ENCODE data around the gene OSBPL1A.

Gene OSBPL1A

GRCh38 chr18:24263050-24263449 is 134.6 kb downstream of the OSBPL1A start:
- DNase-seq: no peak

DNA sequence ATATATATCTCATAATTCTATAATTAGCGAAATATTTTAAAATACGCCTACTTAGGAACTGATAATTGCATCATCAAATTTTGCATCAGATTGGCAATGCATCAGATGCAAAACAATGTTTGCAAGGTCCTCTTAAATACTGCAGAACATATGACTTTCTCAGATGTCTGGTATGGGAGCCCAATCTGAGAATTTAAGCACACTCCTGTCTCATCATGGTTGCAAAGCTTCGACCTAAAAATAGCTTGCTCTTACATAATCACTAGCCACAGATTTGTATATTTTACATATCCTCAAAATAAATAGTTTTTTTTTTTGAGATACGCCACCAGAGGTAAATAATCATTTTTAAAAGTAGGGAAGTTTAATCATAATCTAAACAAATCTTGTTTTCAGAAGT is 135.5 kb downstream of the OSBPL1A start:
- no peak for DNase-seq

- no peak for DNase-seq
Observed at GRCh38 chr18:24259869-24260641, 137.6 kb downstream of the OSBPL1A start.

DNA sequence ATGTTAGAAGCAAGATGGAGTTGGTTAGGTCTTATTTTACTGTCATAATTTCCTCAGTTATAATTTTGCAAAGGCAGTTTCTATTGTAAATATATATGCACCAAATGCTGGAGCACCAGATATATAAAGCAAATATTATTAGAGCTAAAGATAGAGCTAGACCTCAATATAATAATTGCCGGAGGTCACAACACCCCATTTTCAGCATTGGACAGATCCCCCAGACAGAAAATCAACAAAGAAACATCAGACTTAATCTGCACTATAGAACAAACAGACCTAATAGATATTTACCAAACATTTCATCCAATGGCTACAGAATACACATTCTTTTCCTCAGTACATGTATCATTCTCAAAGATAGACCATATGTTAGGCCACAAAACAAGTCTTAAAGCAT is 143.6 kb downstream of the OSBPL1A start:
- DNase-seq: no peak

- no peak for DNase-seq
Observed at GRCh38 chr18:24249716-24250115, 147.9 kb downstream of the OSBPL1A start.

- no peak for DNase-seq
Observed at GRCh38 chr18:24248359-24248758, 149.3 kb downstream of the OSBPL1A start.

- no peak for DNase-seq
Observed at GRCh38 chr18:24246143-24246542, 151.5 kb downstream of the OSBPL1A start.

DNA sequence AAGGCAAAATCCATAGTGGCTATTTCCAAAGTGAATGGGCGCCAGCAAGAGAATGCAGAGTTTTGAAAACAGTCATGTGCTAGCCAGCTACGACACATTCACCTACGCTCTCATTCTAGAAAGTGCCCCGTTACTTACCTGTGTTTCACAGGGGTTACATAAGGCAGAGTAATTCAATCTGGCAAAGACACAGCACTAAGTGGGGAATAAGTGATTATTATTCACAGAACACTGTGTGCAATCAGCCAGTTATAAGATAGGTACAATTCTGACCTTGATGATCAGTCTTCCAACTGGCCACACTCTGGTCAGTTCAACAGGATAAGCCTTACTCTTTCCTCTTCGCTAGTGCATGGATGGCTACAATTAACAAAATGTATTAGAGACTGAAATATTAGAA is 152.9 kb downstream of the OSBPL1A start:
- no peak for DNase-seq

GRCh38 chr18:24243677-24244076 is 153.9 kb downstream of the OSBPL1A start:
- DNase-seq: no peak

- DNase-seq: no peak
Observed at GRCh38 chr18:24239341-24239740, 158.3 kb downstream of the OSBPL1A start.

DNA sequence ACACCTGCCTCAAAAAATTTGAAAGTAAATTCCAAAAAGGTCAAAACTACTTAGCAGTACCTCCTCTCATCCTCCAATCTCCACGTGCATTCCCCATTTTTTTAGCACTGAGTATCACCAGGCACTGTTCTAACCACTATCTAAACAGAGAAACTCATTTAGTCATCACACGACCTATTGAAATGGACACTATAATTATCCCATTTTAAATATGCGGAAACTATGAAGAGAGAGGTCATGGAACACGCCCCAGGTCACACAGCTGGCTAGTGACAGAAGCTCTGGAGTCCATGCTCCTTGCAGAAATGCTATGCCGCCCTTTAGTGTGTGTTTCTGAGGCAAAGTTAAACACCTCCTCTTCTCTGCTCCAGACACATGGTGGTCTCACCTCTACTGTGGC is 159.2 kb downstream of the OSBPL1A start:
- DNase-seq: no peak

- DNase-seq: no peak
Observed at GRCh38 chr18:24234850-24235418, 162.7 kb downstream of the OSBPL1A start.

- no peak for DNase-seq
Observed at GRCh38 chr18:24234330-24234729, 163.3 kb downstream of the OSBPL1A start.

DNA sequence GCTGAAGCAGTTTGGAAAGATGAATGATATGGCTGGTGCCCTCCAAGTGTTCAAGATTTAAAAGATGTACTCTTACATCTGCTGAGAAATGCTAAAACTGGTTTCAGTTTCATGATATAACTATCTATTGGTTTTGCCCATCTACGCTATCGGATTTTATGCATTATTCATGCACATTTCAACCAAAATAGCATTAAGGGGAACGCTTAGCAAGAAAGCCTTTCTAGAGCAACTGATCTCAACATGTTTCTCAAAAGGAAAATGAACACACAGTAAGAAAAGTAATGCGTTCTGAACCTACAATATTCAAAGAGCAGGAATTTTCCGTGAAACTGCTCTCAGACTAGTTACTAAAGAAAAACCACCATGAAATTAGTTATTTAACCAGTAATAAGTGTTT is 164.8 kb downstream of the OSBPL1A start:
- DNase-seq: no peak

DNA sequence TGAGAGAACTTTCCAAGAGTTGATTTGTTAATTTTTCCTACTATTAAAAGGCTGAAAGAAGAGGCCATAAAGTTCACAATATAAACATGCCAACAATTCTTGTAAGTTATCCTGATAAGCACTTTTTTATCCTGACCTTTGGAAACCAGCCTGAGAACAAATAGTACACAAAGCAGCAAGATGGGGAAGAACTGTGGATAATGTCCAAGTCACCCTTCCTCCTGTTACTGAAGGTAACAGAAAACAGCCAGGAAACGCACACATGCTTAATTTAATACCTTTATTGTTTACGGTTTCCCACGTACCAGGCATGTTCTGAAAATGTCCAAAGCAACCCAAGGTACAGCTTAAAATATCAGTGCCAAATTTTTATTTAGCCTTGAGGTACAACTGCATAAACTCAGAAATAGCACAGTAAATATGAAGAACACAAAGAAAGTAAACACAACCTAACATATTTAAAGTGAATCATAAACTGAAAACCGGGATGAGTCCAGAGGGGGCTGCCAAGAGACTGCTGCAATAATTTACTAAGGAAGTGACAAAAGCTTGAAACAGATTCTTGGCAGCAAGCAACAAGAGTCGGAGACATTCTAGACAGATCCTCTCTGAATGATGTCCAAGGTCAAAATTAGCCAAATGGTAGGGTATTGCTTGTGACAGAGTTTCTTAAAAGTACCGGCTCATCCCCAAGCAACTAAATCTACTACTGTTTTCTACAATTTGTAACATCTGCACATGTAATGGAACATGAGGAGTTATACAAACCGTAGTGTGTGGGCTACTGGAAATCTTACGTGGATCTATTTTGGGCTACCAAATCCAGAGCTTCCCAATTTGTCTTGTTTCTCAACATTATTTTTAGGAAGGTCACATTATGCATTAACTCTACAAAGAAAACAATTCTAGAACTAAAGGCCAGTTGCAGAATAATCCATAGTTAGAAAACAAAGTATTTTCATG is 165.6 kb downstream of the OSBPL1A start:
- no peak for DNase-seq

DNA sequence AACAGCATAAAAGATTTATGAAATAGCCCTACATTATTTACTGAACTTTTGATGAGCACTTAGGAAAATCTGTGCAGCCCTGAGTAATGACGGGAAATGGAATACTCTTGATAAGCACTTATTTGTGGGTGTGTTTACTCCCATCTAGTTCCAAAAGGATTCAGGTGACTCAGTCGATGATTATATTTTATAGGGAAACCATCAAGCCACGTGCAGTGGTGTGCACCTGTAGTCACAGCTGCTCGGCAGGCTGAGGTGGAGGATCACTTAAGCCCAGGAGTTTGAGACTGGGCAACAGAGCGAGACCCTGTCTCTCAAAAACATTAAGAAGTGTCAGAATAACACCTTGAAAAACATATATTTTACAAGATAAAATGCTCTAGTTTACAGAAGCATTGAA is 166.9 kb downstream of the OSBPL1A start:
- no peak for DNase-seq

DNA sequence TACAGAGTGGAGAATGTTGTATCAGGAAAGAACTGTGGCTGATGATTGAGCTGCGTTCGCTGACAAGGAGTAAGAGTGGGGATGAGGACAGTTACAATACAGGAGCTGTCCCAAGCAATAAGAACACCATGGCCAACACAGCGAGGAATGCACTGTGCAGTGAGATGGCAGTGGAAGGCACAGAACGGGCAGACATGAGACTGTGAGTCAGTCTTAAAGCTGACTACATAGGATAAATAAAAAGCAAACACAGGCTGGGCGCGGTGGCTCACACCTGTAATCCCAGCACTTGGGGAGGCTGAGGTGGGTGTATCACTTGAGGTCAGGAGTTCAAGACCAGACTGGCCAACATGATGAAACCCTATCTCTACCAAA is 169.0 kb downstream of the OSBPL1A start:
- no peak for DNase-seq

- no peak for DNase-seq
Observed at GRCh38 chr18:24227977-24228666, 169.5 kb downstream of the OSBPL1A start.

DNA sequence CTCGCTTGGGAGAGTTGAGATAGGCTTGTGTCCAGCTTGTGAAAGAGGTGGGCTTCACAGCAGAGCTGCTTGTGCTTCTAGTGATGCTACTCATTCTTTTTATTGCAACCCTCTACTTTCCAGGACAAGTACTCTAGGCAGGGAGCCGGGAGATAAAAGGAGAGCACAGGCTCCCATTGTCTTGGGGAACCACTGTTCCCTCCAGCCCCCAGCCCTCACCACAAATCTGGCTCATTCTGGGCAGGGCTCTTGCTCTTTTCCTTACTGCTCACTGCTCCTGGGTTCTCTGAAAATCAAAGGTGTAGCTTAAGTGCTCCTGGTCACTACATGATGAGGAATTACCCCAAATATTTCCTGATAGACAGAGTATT is 177.3 kb downstream of the OSBPL1A start:
- no peak for DNase-seq

GRCh38 chr18:24219561-24220317 is 177.9 kb downstream of the OSBPL1A start:
- no peak for DNase-seq

DNA sequence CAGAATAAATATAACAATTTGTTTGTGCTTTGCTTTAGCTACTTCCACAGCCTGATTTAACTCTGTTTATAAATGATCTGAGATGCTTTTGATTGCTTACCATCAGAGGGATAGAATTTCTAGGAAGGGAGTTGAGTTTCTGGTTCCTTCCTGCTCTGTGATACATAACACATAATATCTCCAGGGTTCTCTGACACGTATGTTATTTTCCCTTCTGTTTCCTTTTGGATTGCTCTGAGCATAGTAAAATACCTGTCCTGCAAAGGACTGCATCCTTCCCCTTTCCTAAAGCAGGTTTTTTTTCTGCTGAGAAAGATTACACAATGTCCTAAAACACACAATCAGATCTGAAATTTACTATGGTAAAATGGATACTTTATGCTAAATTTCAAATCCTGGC is 182.7 kb downstream of the OSBPL1A start:
- DNase-seq: no peak

DNA sequence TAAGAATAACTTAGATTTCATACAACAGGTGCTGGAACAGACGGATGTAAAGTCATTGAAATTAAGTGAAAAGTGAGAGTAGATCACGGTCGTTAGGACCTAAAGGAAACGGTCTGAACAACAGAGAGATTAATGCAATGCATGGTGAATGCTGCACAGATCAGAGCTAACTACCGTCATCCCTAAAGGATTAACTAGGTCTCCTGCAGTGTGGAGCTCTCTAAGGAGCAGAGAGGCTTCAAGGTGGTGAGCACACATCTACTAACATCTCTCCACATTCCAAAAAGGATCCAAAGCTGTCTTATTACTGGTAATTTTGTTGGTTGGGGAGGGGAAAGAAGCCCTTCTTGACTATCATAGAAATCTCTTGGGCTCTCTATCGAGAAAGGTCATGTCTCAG is 183.5 kb downstream of the OSBPL1A start:
- DNase-seq: no peak
